ENCODE results near the gene PTPN9. TPM values are rescaled to one million over a fixed set of nuclear protein-coding genes. Genes with fewer than 3 reads are reported as not detected.
"Not testable (repeated sequence)": the region's sequence is repeated elsewhere in the genome, so short reads cannot be mapped to it uniquely, and the experiment has no call there.

PTPN9 gene
- total RNA-seq, 1 donor, result 24.0 TPM

DNA sequence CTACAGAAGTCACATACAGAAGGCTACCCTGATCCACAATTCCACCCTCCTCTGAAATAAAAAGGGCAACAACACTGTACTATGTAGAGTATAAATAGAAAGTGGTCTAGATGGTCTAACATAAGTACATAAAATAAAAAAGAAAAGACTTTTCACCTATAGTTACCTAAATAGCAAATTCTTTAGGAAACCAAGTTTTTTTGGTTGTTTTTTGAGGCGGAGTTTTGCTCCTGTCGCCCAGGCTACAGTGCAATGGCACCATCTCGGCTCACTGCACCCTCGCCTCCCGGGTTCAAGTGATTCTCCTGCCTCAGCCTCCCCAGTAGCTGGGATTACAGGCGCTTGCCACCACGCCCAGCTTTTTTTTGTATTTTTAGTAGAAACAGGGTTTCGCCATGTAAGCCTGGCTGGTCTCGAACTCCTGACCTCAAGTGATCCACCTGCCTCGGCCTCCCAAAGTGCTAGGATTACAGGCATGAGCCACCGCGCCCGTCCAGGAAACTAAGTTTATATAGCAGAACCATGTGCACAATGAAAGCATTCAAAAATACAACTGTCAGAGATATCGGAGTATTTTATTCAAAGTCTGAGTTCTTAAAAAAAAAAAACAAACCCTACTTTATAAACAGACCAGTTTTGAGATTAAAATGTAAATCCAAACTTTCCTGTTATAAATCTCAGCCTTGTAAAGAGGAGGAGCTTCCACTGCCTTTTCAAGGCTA is 129.4 kb downstream of the PTPN9 start:
- TF ChIP-seq, protein P1, sequence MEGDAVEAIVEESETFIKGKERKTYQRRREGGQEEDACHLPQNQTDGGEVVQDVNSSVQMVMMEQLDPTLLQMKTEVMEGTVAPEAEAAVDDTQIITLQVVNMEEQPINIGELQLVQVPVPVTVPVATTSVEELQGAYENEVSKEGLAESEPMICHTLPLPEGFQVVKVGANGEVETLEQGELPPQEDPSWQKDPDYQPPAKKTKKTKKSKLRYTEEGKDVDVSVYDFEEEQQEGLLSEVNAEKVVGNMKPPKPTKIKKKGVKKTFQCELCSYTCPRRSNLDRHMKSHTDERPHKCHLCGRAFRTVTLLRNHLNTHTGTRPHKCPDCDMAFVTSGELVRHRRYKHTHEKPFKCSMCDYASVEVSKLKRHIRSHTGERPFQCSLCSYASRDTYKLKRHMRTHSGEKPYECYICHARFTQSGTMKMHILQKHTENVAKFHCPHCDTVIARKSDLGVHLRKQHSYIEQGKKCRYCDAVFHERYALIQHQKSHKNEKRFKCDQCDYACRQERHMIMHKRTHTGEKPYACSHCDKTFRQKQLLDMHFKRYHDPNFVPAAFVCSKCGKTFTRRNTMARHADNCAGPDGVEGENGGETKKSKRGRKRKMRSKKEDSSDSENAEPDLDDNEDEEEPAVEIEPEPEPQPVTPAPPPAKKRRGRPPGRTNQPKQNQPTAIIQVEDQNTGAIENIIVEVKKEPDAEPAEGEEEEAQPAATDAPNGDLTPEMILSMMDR (IDR thresholded peaks at IDR 0.05; ENCODE audit: insufficient read depth, low read length), result no peak
- no peak for DNase-seq (ENCODE audit: low read depth)
- H3K4me3 ChIP-seq (ENCODE audit: low read depth, low read length), result peak overlapping the region; percentile 97

DNA sequence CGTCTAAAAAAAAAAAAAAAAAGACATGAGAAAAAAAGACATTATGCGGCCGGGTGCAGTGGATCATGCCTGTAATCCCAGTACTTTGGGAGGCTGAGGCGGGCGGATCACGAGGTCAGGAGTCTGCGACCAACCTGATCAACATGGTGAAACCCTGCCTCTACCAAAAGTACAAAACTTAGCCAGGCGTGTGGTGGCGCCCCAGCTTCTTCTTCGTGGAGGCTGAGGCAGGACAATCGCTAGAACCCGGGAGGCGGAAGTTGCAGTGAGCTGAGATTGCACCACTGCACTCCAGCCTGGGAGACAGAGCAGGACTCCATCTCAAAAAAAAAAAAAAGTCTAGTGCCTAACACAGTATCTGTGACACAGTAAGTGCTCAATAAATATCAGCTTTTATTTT is 130.9 kb downstream of the PTPN9 start:
- H3K4me3 ChIP-seq (ENCODE audit: low read depth, low read length); DNase-seq (ENCODE audit: low read depth): not testable (repeated sequence)

DNA sequence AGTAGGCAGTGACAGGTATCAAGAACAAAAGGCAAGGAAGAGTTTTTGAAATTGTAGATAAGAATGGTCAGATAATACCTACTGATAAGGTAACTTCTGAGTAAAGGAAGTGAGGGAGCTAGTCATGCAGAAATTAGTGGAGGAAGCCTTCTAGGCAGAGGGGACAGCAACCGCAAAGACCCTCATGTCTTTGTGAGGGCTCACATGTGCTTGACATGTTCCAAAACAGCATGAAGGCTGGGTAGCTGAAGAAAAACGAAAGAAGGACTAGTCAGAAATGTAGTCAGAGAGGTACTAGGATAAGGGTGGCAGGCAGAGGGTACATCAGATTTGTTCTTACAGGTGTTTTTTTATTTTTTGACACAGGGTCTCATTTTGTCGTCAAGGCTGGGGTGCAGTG is 133.0 kb downstream of the PTPN9 start:
- no peak for DNase-seq (ENCODE audit: low read depth)
- no peak overlapping the region for H3K4me3 ChIP-seq (ENCODE audit: low read depth, low read length)
- TF ChIP-seq, protein P1 (IDR thresholded peaks at IDR 0.05; ENCODE audit: insufficient read depth, low read length), result no peak

DNA sequence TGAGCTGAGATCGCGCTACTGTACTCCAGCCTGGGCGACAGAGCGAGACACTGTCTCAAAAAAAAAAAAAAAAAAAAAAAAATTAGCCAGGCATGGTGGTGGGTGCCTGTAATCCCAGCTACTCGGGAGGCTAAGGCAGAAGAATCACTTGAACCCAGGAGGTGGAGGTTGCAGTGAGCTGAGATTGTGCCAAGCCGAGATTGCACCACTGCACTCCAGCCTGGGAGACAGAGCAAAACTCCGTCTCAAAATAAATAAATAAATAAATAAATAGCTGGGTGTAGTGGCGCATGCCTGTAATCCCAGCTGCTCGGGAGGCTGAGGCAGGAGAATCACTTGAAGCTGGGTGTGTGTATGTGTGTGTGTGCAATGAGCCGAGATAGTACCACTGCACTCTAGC is 133.8 kb downstream of the PTPN9 start:
- not testable (repeated sequence) for H3K4me3 ChIP-seq (ENCODE audit: low read depth, low read length); DNase-seq (ENCODE audit: low read depth)

DNA sequence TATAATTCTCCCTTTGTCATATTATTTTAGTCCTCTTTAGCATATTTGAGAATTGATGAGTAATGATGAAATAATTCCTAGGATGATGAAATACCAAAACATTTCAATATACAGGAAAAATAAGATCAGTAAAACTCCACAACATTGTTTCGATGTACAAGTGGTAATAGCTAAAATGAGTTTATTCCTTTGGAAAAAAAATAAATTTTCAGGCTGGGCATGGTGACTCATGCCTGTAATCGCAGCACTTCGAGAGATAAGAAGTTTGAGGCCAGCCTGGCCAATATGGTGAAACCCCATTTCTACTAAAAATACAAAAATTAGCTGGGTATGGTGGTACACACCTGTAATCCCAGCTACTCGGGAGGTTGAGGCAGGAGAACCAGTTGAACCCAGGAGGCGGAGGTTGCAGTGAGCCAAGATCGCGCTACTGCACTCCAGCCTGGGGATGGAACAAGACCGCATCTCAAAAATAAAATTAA is 135.1 kb downstream of the PTPN9 start:
- H3K4me3 ChIP-seq (ENCODE audit: low read depth, low read length), result not testable (repeated sequence)
- peak; percentile 80 for DNase-seq (ENCODE audit: low read depth)

DNA sequence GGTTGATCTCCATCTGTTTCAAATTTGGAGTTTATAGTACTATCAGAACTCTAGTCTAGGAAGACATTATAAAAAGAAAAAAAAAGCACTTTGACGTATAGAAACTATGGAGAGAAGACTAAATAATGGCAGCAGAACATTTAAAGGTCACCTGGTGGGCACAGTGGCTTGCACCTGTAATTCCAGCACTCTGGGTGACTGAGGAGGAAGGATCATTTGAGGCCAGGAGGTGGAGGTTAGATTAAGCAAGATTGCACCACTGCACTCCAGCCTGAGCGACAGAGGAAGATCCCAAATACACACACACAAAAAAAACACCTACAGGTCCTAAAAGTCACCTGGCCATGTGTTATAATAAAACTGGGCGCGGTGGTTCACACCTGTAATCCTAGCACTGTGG is 141.4 kb downstream of the PTPN9 start:
- no peak overlapping the region for H3K4me3 ChIP-seq (ENCODE audit: low read depth, low read length)
- DNase-seq (ENCODE audit: low read depth), result no peak
- TF ChIP-seq, protein P1 (IDR thresholded peaks at IDR 0.05; ENCODE audit: insufficient read depth, low read length), result no peak

DNA sequence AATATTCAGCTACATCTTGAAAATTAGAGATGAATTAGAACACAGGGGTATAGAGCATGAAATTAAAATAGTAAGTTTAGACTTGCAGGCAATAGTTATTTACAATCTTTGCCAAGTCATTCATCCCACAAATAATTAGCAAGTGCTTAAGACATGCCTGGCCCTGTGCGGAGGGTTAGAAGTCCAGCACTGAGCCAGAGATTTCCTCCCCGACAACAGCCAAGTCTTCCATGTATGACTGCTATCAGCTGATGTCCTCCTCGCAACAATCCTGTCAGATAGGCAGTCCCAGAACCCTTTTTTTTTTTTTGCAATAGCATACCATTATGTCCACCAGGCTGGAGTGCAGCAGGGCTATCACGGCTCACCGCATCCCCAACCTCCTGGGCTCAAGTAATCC is 142.2 kb downstream of the PTPN9 start:
- peak; percentile 9 for DNase-seq (ENCODE audit: low read depth)
- no peak overlapping the region for H3K4me3 ChIP-seq (ENCODE audit: low read depth, low read length)
- TF ChIP-seq, protein P1 (IDR thresholded peaks at IDR 0.05; ENCODE audit: insufficient read depth, low read length), result no peak

DNA sequence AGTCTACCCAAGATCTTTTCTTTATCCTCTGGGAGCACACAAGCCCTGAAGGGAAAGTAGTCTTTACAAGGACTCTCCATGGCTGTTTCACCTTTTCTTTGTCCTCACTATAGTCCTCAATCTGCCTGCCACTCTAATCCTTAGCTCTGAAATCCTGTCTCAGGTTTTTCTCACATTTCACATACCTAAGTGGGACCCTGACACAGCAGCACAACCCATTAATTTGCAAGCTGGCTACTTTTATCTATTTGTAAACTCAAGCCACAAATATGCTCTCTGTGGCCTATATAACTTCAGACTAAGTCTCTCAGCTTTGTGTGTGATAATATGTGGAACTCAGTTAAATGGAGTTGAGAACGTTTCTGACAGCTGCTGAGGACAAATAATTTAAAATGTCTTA is 147.4 kb downstream of the PTPN9 start:
- no peak overlapping the region for H3K4me3 ChIP-seq (ENCODE audit: low read depth, low read length)
- TF ChIP-seq, protein P1 (IDR thresholded peaks at IDR 0.05; ENCODE audit: insufficient read depth, low read length), result no peak
- peak; percentile 7 for DNase-seq (ENCODE audit: low read depth)
